Colonic mucosa (tissue), 4 donors: ENCODE measurements around the gene ENOX2. TPM values are rescaled to one million over a fixed set of nuclear protein-coding genes. Genes with fewer than 3 reads are reported as not detected.

Experiments
- DNase-seq: peaks from one replicate; pipeline ENCODE4 v3.0.0-alpha.2; 2020
- H3K27ac ChIP-seq: fragments of 200-600 bp; one replicate; pipeline ENCODE4 v1.8.0; 2021
- H3K27me3 ChIP-seq: fragments of 200-600 bp; one replicate; pipeline ENCODE4 v1.8.0; 2021
- H3K36me3 ChIP-seq: fragments of 200-600 bp; one replicate; pipeline ENCODE4 v1.8.0; 2021
- H3K4me1 ChIP-seq: fragments of 200-600 bp; one replicate; pipeline ENCODE4 v1.8.0; 2021; ENCODE audit warnings: mild to moderate bottlenecking
- H3K4me3 ChIP-seq: fragments of 200-600 bp; one replicate; pipeline ENCODE4 v1.8.0; 2021
- H3K9ac ChIP-seq, 2 donors: one replicate each; pipeline ENCODE4 v1.7.0; 2013; ENCODE audit warnings: control low read depth in 2 of 2, low read depth in 2 of 2, low read length in 2 of 2
- H3K9me3 ChIP-seq: fragments of 200-600 bp; one replicate; pipeline ENCODE4 v1.8.0; 2021
- intact Hi-C: fragments of 100-400 bp; cut with DNase I; formaldehyde crosslinking; loops from one replicate; pipeline ENCODE4 v1.14.1; 2022
- total RNA-seq, 2 donors: library from RNA; stranded (reverse); fragmentation: NEBNext Ultra II Directional in 1 of 2; extraction: Animal tissue kit (Norgen Biotek cat#: 25700) in 1 of 2; gene quantifications; one replicate each; pipeline ENCODE4 v1.2.1, GENCODE V29; 2021
- TF ChIP-seq, protein P1 (sequence below): fragments of 200-600 bp; IDR thresholded peaks from one replicate; pipeline ENCODE4 v1.8.0; 2022; ENCODE audit warnings: antibody characterized with exemption, mild to moderate bottlenecking
- donor health status: healthy.
- donor health status: DM: no; HTN: no; CAD: no.
- donor health status: DM: no; HTN: no; CAD: no.

ENOX2 gene
- total RNA-seq, 2 donors from 2014 or later = 8.0 to 13.7 TPM

DNA sequence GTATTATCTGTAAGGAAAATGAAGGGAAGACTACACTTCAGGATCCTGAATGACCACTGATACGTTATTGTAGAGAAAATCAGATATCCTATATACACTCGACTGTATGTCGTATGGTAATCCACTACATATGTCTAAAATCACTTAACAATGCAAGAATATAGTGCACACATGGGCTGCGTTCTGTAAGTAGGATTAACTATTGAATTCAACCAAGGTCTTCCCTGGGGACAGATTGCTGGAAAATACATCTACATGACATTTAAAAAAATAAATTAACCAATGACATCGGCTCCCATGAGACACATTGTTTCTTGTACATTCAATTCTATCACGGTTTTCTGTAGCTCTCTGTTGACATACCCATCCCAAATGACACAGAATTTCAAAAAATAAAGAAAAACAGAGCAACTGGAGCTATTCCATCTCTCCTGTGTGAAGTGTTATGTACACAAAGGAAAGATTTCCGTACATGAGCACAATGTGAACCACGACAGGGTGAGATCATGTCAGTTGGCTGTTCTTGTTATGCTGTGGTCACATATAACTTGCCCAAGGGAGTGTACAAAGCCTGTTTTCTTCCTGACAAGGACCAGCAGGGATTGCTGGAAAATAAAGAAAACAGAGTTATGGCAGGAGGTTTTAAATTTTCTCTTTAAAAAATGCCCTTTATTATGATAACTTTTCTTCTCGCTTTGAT lies 6.1 kb downstream of the ENOX2 start:
- Histone ChIP-seq H3K9me3 (no peaks in the 10 kb centered on the region), H3K9ac (no peak overlapping the region), H3K4me3 (no peak overlapping the region), H3K27me3 (no peaks in the 10 kb centered on the region), H3K4me1 (no peaks in the 10 kb centered on the region), H3K27ac (no peak overlapping the region), H3K36me3 (no peaks in the 10 kb centered on the region)
- DNase-seq = no peak
- TF ChIP-seq, protein P1, sequence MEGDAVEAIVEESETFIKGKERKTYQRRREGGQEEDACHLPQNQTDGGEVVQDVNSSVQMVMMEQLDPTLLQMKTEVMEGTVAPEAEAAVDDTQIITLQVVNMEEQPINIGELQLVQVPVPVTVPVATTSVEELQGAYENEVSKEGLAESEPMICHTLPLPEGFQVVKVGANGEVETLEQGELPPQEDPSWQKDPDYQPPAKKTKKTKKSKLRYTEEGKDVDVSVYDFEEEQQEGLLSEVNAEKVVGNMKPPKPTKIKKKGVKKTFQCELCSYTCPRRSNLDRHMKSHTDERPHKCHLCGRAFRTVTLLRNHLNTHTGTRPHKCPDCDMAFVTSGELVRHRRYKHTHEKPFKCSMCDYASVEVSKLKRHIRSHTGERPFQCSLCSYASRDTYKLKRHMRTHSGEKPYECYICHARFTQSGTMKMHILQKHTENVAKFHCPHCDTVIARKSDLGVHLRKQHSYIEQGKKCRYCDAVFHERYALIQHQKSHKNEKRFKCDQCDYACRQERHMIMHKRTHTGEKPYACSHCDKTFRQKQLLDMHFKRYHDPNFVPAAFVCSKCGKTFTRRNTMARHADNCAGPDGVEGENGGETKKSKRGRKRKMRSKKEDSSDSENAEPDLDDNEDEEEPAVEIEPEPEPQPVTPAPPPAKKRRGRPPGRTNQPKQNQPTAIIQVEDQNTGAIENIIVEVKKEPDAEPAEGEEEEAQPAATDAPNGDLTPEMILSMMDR = no peak
- intact Hi-C loops = no loop called here

DNA sequence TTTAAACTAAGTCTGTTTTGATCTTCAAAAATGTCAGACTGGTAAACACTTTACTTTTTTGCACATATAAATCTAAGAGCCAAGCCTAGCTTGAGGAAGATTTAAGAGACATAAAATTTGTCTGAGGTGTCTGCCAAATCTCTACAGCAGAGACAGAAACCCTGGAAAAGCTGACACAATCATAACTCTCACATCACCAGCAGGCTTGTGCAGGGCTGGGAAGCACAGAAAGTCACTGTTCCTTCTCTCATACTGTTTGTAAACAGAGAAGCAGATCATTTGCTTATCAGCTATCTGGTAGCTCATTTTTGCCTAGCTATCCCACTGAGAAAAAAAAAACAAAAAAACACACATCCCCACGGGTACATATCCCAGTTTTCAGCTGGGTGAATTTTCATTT lies 7.0 kb downstream of the ENOX2 start:
- no peaks in the 10 kb centered on the region for H3K36me3 ChIP-seq
- no peaks in the 10 kb centered on the region for H3K27me3 ChIP-seq
- no peaks in the 10 kb centered on the region for H3K4me1 ChIP-seq
- TF ChIP-seq, protein P1 = no peak
- no peak for DNase-seq
- no peak overlapping the region for H3K9ac ChIP-seq
- intact Hi-C loops = no loop called here
- no peak overlapping the region for H3K27ac ChIP-seq
- no peak overlapping the region for H3K4me3 ChIP-seq
- no peaks in the 10 kb centered on the region for H3K9me3 ChIP-seq

DNA sequence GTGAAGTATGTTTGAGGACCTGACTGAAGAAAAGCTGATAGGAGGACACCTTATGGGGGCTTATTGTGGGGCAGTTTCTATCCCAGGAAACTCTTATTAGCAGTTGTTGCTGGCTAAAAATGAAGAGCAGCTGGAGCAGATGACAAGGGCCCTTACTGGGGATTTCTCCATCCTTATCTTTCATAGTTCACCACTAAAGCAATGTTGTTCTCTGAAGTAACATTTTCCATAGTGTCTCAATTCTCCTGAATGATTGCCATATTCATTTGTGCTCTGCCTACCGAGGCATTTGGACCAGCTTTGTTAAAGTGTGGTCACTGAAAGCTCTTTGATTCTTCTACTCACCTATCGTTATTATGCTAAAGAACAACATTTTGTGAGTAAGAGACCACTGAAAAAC lies 7.7 kb downstream of the ENOX2 start:
- Histone ChIP-seq H3K36me3 (no peaks in the 10 kb centered on the region), H3K9ac (no peak overlapping the region), H3K9me3 (no peaks in the 10 kb centered on the region), H3K4me1 (no peaks in the 10 kb centered on the region), H3K4me3 (no peak overlapping the region), H3K27ac (no peak overlapping the region), H3K27me3 (no peaks in the 10 kb centered on the region)
- no peak for DNase-seq
- TF ChIP-seq, protein P1 = no peak
- intact Hi-C loops = no loop called here

DNA sequence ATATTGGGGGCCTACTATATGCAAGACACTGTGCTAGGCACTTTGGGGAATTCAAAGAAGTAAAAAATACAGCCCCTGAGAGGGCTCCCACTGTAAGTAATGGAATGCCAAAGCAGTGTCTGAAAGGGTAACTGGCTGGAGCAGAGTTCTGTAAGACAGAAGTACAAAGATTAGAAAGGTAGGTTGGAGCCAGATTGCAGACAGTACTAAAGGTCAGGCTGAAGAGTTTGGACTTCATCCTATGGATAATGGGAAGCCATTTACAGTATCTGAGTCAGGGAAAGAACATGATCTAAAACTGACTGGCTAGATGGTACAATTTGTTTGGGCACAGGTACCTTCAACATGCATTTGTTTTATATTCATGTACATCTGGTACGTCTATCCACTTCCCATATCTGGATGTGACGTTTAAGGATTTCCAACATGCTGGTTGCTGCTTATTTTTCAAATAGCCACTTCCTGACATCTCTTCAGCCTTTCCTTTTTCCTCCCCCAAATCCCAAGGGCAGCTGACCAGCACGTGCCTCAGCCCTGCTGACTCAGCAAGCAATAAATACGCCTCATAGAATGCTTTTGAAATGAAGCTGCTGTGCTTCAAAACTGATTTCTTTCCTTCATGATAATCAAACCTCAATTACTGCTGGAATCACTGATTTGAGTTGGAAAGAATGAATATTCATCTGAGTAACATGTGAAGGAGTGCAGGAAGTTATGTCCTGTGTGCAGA lies 9.5 kb downstream of the ENOX2 start:
- no peak overlapping the region for H3K4me3 ChIP-seq
- no peaks in the 10 kb centered on the region for H3K36me3 ChIP-seq
- TF ChIP-seq, protein P1 = no peak
- no peak for DNase-seq
- H3K9ac ChIP-seq = no peak overlapping the region
- no peak overlapping the region for H3K27ac ChIP-seq
- H3K27me3 ChIP-seq = no peaks in the 10 kb centered on the region
- intact Hi-C loops = no loop called here
- H3K4me1 ChIP-seq = no peaks in the 10 kb centered on the region
- H3K9me3 ChIP-seq = no peaks in the 10 kb centered on the region

DNA sequence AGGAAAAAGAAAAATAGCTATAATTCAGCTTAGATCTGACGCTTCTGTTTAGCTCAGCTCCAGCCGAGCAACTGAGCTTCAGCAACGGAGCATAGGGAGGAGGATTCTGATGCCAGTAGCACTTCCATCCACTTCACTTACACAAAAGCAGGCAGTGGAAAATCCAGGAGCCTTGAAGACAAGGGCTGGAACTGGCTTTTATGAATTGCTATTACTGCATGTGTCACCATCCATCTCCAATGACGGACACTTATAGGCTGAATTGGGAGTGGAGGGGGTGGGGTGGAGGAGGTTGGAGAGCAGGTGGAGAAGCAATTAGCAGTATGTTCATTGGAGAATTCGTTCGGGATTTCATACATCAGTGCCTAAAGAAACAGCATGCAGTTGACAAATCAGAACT lies 15.6 kb downstream of the ENOX2 start:
- Histone ChIP-seq H3K27ac (no peak overlapping the region), H3K4me3 (no peak overlapping the region), H3K9me3 (no peaks in the 10 kb centered on the region), H3K27me3 (no peaks in the 10 kb centered on the region), H3K9ac (no peak overlapping the region), H3K4me1 (no peaks in the 10 kb centered on the region), H3K36me3 (no peaks in the 10 kb centered on the region)
- TF ChIP-seq, protein P1 = no peak
- intact Hi-C loops = no loop called here
- DNase-seq = no peak
